GM12878 (cell line): ENCODE measurements around the gene RAP1A. TPM values are rescaled to one million over a fixed set of nuclear protein-coding genes. Genes with fewer than 3 reads are reported as not detected.

ENCODE experiments used
- ATAC-seq: fragments of 200-7000 bp; cut with Tn5 transposase; 3 replicates; pipeline ENCODE4 v1.9.1; 2020; ENCODE audit warnings: mild to moderate bottlenecking, moderate library complexity
- BruUV-seq: library from RNA; stranded (reverse); fragments of 400-500 nt; replicated peaks from 2 replicates; lab custom pipeline; 2021; lab: Mats Ljungman, UMichigan
- CTCF ChIA-PET: fragments of 300-600 bp; sonication (Branson Sonifier 250); formaldehyde crosslinking; extraction: SDS; loops from one replicate; lab custom pipeline; 2021; ENCODE audit warnings: inconsistent platforms; lab: Yijun Ruan, JAX
- POLR2A ChIA-PET: fragments of 350-600 bp; formaldehyde crosslinking; extraction: SDS; loops from one replicate; lab custom pipeline; 2021; ENCODE audit warnings: inconsistent platforms; lab: Charles Lee
- RAD21 ChIA-PET: fragments of 300-600 bp; sonication (Branson Sonifier 250); formaldehyde crosslinking; loops from one replicate; lab custom pipeline; 2023; ENCODE audit warnings: antibody characterized with exemption; ENCODE audit not compliant: unreplicated experiment; lab: Charles Lee
- SMC1A ChIA-PET: fragments of 300-600 bp; sonication (Branson Sonifier 250); formaldehyde crosslinking; loops from one replicate; lab custom pipeline; 2023; ENCODE audit not compliant: unreplicated experiment, uncharacterized antibody; lab: Charles Lee
- DNase-seq: peaks from one replicate; pipeline ENCODE4 v3.0.0-alpha.2; 2011; ENCODE audit warnings: low read depth, low spot score
- FAIRE-seq: peaks from 3 replicates; lab custom pipeline; 2011; peaks lifted over from hg19 to GRCh38; lab: Jason Lieb, UNC
- H2AFZ ChIP-seq: 2 replicates; pipeline ENCODE4 v1.6.0; 2011; ENCODE audit warnings: low read depth, low read length, control low read depth; ENCODE audit not compliant: control insufficient read depth
- H3K27ac ChIP-seq: 2 replicates; pipeline ENCODE4 v1.5.1; 2011; ENCODE audit warnings: control low read depth; ENCODE audit not compliant: control insufficient read depth, insufficient read depth
- H3K27me3 ChIP-seq, 2 experiments: replicated peaks in 1 of 2; 2 replicates each; pipeline versions ENCODE4 v1.6.0 to v1.6.1; 2011; ENCODE audit warnings: low read length in 1 of 2; ENCODE audit not compliant: control insufficient read depth in 2 of 2, insufficient read depth in 2 of 2
- H3K36me3 ChIP-seq, 2 experiments: 2 replicates each; pipeline ENCODE4 v1.5.1; 2011; ENCODE audit warnings: low read length in 1 of 2; ENCODE audit not compliant: control insufficient read depth in 2 of 2, insufficient read depth in 2 of 2
- H3K4me1 ChIP-seq: 2 replicates; pipeline ENCODE4 v1.6.1; 2011; ENCODE audit warnings: mild to moderate bottlenecking, low read length, moderate library complexity, mixed read lengths; ENCODE audit not compliant: control insufficient read depth, insufficient read depth
- H3K4me2 ChIP-seq: 2 replicates; pipeline ENCODE4 v1.6.0; 2011; ENCODE audit warnings: control low read depth; ENCODE audit not compliant: control insufficient read depth, insufficient read depth
- H3K4me3 ChIP-seq: fragments of 200-600 bp; sonication (generic); 2 replicates; pipeline ENCODE4 v1.5.1; 2016
- H3K79me2 ChIP-seq: 2 replicates; pipeline ENCODE4 v1.6.0; 2011; ENCODE audit warnings: low read length; ENCODE audit not compliant: control insufficient read depth, insufficient read depth
- H3K9ac ChIP-seq: 2 replicates; pipeline ENCODE4 v1.8.0; 2011; ENCODE audit warnings: low read length, control low read depth, mixed read lengths; ENCODE audit not compliant: control insufficient read depth, insufficient read depth
- H3K9me3 ChIP-seq: replicated peaks from 3 replicates; pipeline ENCODE4 v1.5.1; 2011; ENCODE audit warnings: mild to moderate bottlenecking, low read length; ENCODE audit not compliant: control insufficient read depth, insufficient read depth
- H4K20me1 ChIP-seq: 2 replicates; pipeline ENCODE4 v1.6.0; 2011; ENCODE audit not compliant: control insufficient read depth, insufficient read depth
- KAT2A ChIP-seq: conservative IDR thresholded peaks from 2 replicates; pipeline ENCODE4 v1.6.1; 2011; ENCODE audit warnings: low read depth, low read length; ENCODE audit not compliant: control insufficient read depth
- POLR2AphosphoS5 ChIP-seq: IDR thresholded peaks from 2 replicates; pipeline ENCODE4 v1.6.1; 2011; ENCODE audit warnings: mild to moderate bottlenecking, low read length, inconsistent platforms
- SMAD5 ChIP-seq: IDR thresholded peaks from 2 replicates; pipeline ENCODE4 v1.6.1; 2016; ENCODE audit warnings: antibody characterized with exemption, low read depth
- SPI1 ChIP-seq: IDR thresholded peaks from 2 replicates; pipeline ENCODE4 v1.6.1; 2011; ENCODE audit warnings: low read depth, mild to moderate bottlenecking, low read length, moderate library complexity, borderline replicate concordance; ENCODE audit not compliant: insufficient read depth
- USF1 ChIP-seq: IDR thresholded peaks from 2 replicates; pipeline ENCODE4 v1.6.1; 2011; ENCODE audit warnings: borderline replicate concordance, low read depth, mild to moderate bottlenecking, moderate library complexity, mixed read lengths, low read length; ENCODE audit not compliant: insufficient read depth; ENCODE audit errors: extremely low read length
- WGBS: methylation state at CpG from one replicate; pipeline ENCODE4 v1.1.6; 2016; ENCODE audit warnings: low lambda C conversion rate; ENCODE audit not compliant: insufficient replicate concordance, insufficient coverage; ENCODE audit errors: missing lambda C conversion rate; 5-methylcytosine and 5-hydroxymethylcytosine counted together
- in situ Hi-C: fragments of 300-500 bp; cut with MboI; formaldehyde crosslinking; loops from 9 replicates; pipeline ENCODE4 v1.14.3; 2018; ENCODE audit warnings: mixed read lengths
- intact Hi-C: fragments of 100-400 bp; cut with micrococcal nuclease; formaldehyde crosslinking; loops from one replicate; pipeline ENCODE4 v1.14.2; 2022; ENCODE audit not compliant: unreplicated experiment
- polyA plus RNA-seq, 11 experiments: library from polyadenylated mRNA; depleted of rRNA in 4 of 11; unstranded in 6 of 11; stranded (reverse) in 5 of 11; fragments of >200 nt; fragmentation: Nextera tagmentation in 4 of 11; fragmentation: Illumina TruSeq in 1 of 11; extraction: Ambion mirVana in 4 of 11; extraction: Trizol in 1 of 11; gene quantifications; 1 replicate in 1 of 11; 2 replicates in 10 of 11; pipeline versions ENCODE4 v1.2.1 to v1.2.3, GENCODE V29; 2011 to 2016; ENCODE audit warnings: inconsistent platforms in 2 of 11, missing spikeins in 2 of 11, low read depth in 1 of 11
- total RNA-seq, 4 experiments: library from RNA; depleted of rRNA in 3 of 4; stranded (reverse); fragments of >200 nt in 3 of 4; fragmentation: Illumina TruSeq in 1 of 4; extraction: Trizol in 1 of 4; gene quantifications; 2 replicates each; pipeline versions ENCODE4 v1.2.1 to v1.2.3, GENCODE V29; 2013 to 2021

The RAP1A gene
- total and polyA plus RNA-seq, 10 of the 15 experiments (the other 5 are each of a cell fraction or from before 2014, with no cell fraction given): 38.4 to 213 (median 86.0) TPM

GRCh38 chr1:111649648-111650047 lies 30.1 kb downstream of the RAP1A start:
- H3K36me3 ChIP-seq: peaks cover 10 to 11% of the 10 kb centered on the region in 2 experiments
- TF ChIP-seq SMAD5: no peak
- TF ChIP-seq KAT2A: no peak
- TF ChIP-seq USF1: no peak
- TF ChIP-seq, all 136 proteins: peak for 0
- ChIA-PET CTCF (interaction anchor here (0.8 to 2.6 kb wide), 4 partner anchors 55 to 143 kb away, joined by 3 to 8 read pairs (median 6); no protein-coding TSS in a partner anchor), SMC1A (interaction anchor here (0.5 to 2.4 kb wide), 7 partner anchors 10 to 142 kb away, joined by 3 to 7 read pairs (median 3); no protein-coding TSS in a partner anchor), POLR2A (interaction anchor here (1.3 to 1.4 kb wide), 2 partner anchors 23 to 142 kb away, joined by 4 read pairs; no protein-coding TSS in a partner anchor), RAD21 (interaction anchor here (0.8 to 1.8 kb wide), 9 partner anchors 9 to 141 kb away, joined by 3 to 5 read pairs (median 3); no protein-coding TSS in a partner anchor)
- H3K27me3 ChIP-seq: no peaks in the 10 kb centered on the region
- no peak overlapping the region for H2AFZ ChIP-seq
- intact Hi-C loops (no loop called here), in situ Hi-C loops (loop anchor here (5.0 kb wide), 1 partner anchor 142 kb away; no protein-coding TSS in a partner anchor)
- H3K4me2 ChIP-seq: no peak overlapping the region
- ATAC-seq: no peak
- DNase-seq: no peak
- WGBS: 48% methylated on average over 1 of the region's 1 CpG
- H3K9me3 ChIP-seq: no peaks in the 10 kb centered on the region; the same call in 2 of the 3 replicates
- no peak overlapping the region for H3K9ac ChIP-seq
- H3K27ac ChIP-seq: no peak overlapping the region
- H3K79me2 ChIP-seq: peaks cover 88% of the 10 kb centered on the region
- no peak for FAIRE-seq
- no TSS peak for BruUV-seq
- peaks cover 6% of the 10 kb centered on the region; the same call in 1 of the 2 replicates for H3K4me1 ChIP-seq
- H4K20me1 ChIP-seq: peaks cover 3% of the 10 kb centered on the region
- H3K4me3 ChIP-seq: no peak overlapping the region

- WGBS: 100% methylated on average over 1 of the region's 1 CpG
- ChIA-PET POLR2A (no interaction called here), CTCF (no interaction called here), SMC1A (no interaction called here), RAD21 (interaction anchor here (0.6 kb wide), 1 partner anchor 104 kb away, joined by 3 read pairs; no protein-coding TSS in a partner anchor)
- H3K4me1 ChIP-seq: peaks cover 11% of the 10 kb centered on the region
- peak overlapping the region; percentile 19; the same call in 1 of the 2 replicates for H3K4me2 ChIP-seq
- DNase-seq: no peak
- no peak overlapping the region for H3K4me3 ChIP-seq
- peaks cover 4 to 6% of the 10 kb centered on the region in 2 experiments for H3K36me3 ChIP-seq
- BruUV-seq: TSS peak; percentile 17
- in situ Hi-C loops: no loop called here
- no peak for FAIRE-seq
- no peak overlapping the region for H2AFZ ChIP-seq
- H4K20me1 ChIP-seq: peaks cover under 1% of the 10 kb centered on the region
- TF ChIP-seq POLR2AphosphoS5: 0 out of 2 replicates have a peak, but pooled peaks have one; percentile 27
- peak; percentile 43; the same call in 1 of the 2 replicates for TF ChIP-seq SPI1
- no peak for TF ChIP-seq SMAD5
- H3K9ac ChIP-seq: no peak overlapping the region
- H3K27me3 ChIP-seq: no peaks in the 10 kb centered on the region
- ATAC-seq: peak; percentile 31
- H3K9me3 ChIP-seq: no peaks in the 10 kb centered on the region; the same call in 2 of the 3 replicates
- peaks cover 88% of the 10 kb centered on the region for H3K79me2 ChIP-seq
- no peak overlapping the region for H3K27ac ChIP-seq
- intact Hi-C loops: no loop called here
Observed at GRCh38 chr1:111653709-111654108, 34.1 kb downstream of the RAP1A start.
